NCI-H510A treated with DMSO at 0.1 percent for 48 hours (cell line): Measurements from ENCODE around the gene ACADVL.

Source experiments
- DNase-seq: peaks from one replicate; lab custom pipeline; 2025; lab: John Stamatoyannopoulos, UW

Gene ACADVL

GRCh38 chr17:7191571-7192270 is 28.0 kb upstream of the ACADVL start:
- no peak for DNase-seq

GRCh38 chr17:7192271-7192937 is 27.3 kb upstream of the ACADVL start:
- no peak for DNase-seq

- no peak for DNase-seq
Measured at GRCh38 chr17:7195971-7196370, 23.8 kb upstream of the ACADVL start.

- DNase-seq, result no peak
Measured at GRCh38 chr17:7196651-7197401, 22.9 kb upstream of the ACADVL start.

- DNase-seq, result no peak
Measured at GRCh38 chr17:7203391-7203790, 16.3 kb upstream of the ACADVL start.

- DNase-seq, result no peak
Measured at GRCh38 chr17:7204336-7204735, 15.4 kb upstream of the ACADVL start.

GRCh38 chr17:7204828-7205461 is 14.8 kb upstream of the ACADVL start:
- DNase-seq, result peak; percentile 68

GRCh38 chr17:7205561-7205960 is 14.2 kb upstream of the ACADVL start:
- DNase-seq, result no peak

GRCh38 chr17:7207120-7208001 is 12.4 kb upstream of the ACADVL start:
- DNase-seq, result no peak

- DNase-seq, result no peak
Measured at GRCh38 chr17:7208027-7208571, 11.6 kb upstream of the ACADVL start.

GRCh38 chr17:7208754-7209460 is 10.8 kb upstream of the ACADVL start:
- no peak for DNase-seq

GRCh38 chr17:7211491-7212273 is 8.1 kb upstream of the ACADVL start:
- DNase-seq, result no peak

- peak; percentile 90 for DNase-seq
Measured at GRCh38 chr17:7213895-7214299, 5.8 kb upstream of the ACADVL start.

GRCh38 chr17:7214300-7215135 is 5.2 kb upstream of the ACADVL start:
- DNase-seq, result peak; percentile 97

- no peak for DNase-seq
Measured at GRCh38 chr17:7215136-7215638, 4.6 kb upstream of the ACADVL start.

GRCh38 chr17:7215652-7216180 is 4.0 kb upstream of the ACADVL start:
- DNase-seq, result no peak

GRCh38 chr17:7216242-7217112 is 3.3 kb upstream of the ACADVL start:
- DNase-seq, result no peak
